HG02973 (cell line): ENCODE data around the gene SUV39H1.
"Not testable (repeated sequence)": the region's sequence is repeated elsewhere in the genome, so short reads cannot be mapped to it uniquely, and the experiment has no call there.

Source experiments
- ATAC-seq: cut with Tn5 transposase; IDR thresholded peaks from one replicate; pipeline ENCODE4 v1.9.1; 2021; ENCODE audit warnings: moderate library complexity; ENCODE audit not compliant: unreplicated experiment

SUV39H1 gene

GRCh38 chrX:48696301-48696908 lies at the start of gene SUV39H1:
Gene SUV39H1, plus strand, starts transcription at chrX:48696734. Its CDS starts 51 bp downstream, at chrX:48696785.
- peak; percentile 89 for ATAC-seq

- no peak for ATAC-seq
These were observed 48.2 kb upstream of the SUV39H1 start for GRCh38 chrX:48648336-48648751.

GRCh38 chrX:48649102-48649501 lies 47.4 kb upstream of the SUV39H1 start:
- ATAC-seq: no peak

GRCh38 chrX:48652055-48652579 lies 44.4 kb upstream of the SUV39H1 start:
- not testable (repeated sequence) for ATAC-seq

- ATAC-seq: not testable (repeated sequence)
These were observed 41.8 kb upstream of the SUV39H1 start for GRCh38 chrX:48654746-48655145.

- not testable (repeated sequence) for ATAC-seq
These were observed 36.8 kb upstream of the SUV39H1 start for GRCh38 chrX:48659686-48660085.

- ATAC-seq: no peak
These were observed 33.3 kb upstream of the SUV39H1 start for GRCh38 chrX:48663241-48663640.

- no peak for ATAC-seq
These were observed 32.4 kb upstream of the SUV39H1 start for GRCh38 chrX:48664156-48664555.

GRCh38 chrX:48665991-48666390 lies 30.5 kb upstream of the SUV39H1 start:
- no peak for ATAC-seq

GRCh38 chrX:48666649-48667048 lies 29.9 kb upstream of the SUV39H1 start:
- no peak for ATAC-seq

- ATAC-seq: no peak
These were observed 29.0 kb upstream of the SUV39H1 start for GRCh38 chrX:48667509-48667908.

GRCh38 chrX:48668187-48668586 lies 28.3 kb upstream of the SUV39H1 start:
- ATAC-seq: not testable (repeated sequence)

- peak; percentile 87 for ATAC-seq
These were observed 20.2 kb upstream of the SUV39H1 start for GRCh38 chrX:48676106-48676892.

- peak; percentile 14 for ATAC-seq
These were observed 19.7 kb upstream of the SUV39H1 start for GRCh38 chrX:48676893-48677270.

- no peak for ATAC-seq
These were observed 19.0 kb upstream of the SUV39H1 start for GRCh38 chrX:48677516-48677915.

- not testable (repeated sequence) for ATAC-seq
These were observed 16.1 kb upstream of the SUV39H1 start for GRCh38 chrX:48680467-48680866.

GRCh38 chrX:48680925-48681324 lies 15.6 kb upstream of the SUV39H1 start:
- ATAC-seq: not testable (repeated sequence)

GRCh38 chrX:48681539-48682183 lies 14.9 kb upstream of the SUV39H1 start:
- ATAC-seq: no peak

- not testable (repeated sequence) for ATAC-seq
These were observed 13.7 kb upstream of the SUV39H1 start for GRCh38 chrX:48682795-48683194.

- peak; percentile 78 for ATAC-seq
These were observed 13.0 kb upstream of the SUV39H1 start, which contains the start of gene WAS for GRCh38 chrX:48683411-48683982. Gene WAS, plus strand, starts transcription at chrX:48683799. Its CDS starts 55 bp downstream, at chrX:48683854.

- no peak for ATAC-seq
These were observed 12.4 kb upstream of the SUV39H1 start for GRCh38 chrX:48684134-48684533.
